GM18508 (cell line): ENCODE measurements around the gene LRRC15.

Source experiments
- ATAC-seq: cut with Tn5 transposase; IDR thresholded peaks from one replicate; pipeline ENCODE4 v1.9.1; 2021; ENCODE audit warnings: moderate number of reproducible peaks; ENCODE audit not compliant: insufficient read depth, unreplicated experiment

The LRRC15 gene

GRCh38 chr3:194321693-194322640 lies 47.6 kb downstream of the LRRC15 start:
- no peak for ATAC-seq

- ATAC-seq = no peak
Measured at GRCh38 chr3:194320744-194321243, 48.7 kb downstream of the LRRC15 start.

DNA sequence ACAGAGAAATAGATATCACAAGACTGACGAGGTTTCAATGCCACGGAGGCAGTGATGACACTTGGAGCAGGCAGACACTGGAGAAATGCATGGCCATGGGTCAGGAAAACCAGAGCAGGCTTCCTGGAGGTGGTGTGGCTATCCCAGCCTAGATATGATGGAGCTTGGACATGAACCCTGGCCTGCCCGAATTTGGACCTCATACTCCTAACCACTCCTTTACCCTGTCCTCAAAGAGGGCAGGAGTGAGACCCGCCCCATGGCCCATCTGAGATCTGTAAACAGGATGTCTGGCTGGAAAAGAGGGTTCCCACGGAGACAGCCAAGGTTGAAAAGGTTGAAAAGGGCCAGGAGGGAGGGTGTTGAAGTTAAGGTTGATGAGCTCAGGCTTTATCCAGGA lies 49.4 kb downstream of the LRRC15 start:
- no peak for ATAC-seq

DNA sequence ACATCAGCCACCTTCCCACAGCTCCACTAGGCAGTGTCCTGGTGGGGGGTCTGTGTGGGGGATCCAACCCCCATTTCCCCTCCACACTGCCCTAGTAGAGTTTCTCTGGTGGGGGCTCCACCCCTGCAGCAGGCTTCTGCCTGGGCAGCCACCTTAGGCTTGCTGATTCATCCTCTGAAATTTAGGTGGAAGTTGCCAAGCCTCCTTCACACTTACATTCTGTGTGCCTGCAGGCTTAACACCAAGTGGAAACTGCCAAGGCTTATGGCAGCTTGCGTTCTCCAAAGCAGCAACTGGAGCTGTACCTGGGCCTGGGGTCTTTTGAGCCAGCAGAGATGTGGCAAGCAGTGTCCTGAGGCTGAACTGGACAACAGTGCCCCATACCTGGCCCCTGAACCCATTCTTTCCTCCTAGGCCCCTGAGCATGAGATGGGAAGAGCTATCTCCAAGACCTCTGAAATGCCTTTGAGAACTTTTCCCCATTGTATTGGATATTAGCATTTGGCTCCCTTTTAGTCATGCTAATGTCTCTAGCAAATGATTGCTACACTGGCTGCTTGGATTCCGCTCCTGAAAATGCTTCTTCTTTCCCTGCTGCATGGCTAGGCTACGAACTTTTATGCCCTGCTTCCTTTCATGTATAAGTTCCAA lies 50.9 kb downstream of the LRRC15 start:
- ATAC-seq = no peak

DNA sequence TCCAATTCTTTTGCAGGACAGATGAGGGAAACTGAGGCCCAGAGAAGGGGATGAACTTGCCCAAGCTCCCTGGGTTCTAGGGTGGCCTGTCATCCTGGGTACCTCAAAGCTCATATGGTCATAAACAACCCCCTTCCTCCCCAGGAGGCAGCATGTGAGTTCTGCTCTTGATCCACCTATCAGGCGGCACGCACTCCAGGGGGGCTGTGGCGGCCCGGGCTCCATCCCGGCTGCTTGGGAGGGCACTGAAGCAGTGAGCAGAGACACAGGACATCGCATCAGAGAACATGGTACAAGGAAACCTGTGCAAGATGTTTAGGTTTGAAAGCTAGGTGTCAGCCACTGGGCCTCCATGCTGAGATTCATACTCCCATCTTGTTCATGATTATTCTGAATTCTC lies 52.6 kb downstream of the LRRC15 start:
- no peak for ATAC-seq

DNA sequence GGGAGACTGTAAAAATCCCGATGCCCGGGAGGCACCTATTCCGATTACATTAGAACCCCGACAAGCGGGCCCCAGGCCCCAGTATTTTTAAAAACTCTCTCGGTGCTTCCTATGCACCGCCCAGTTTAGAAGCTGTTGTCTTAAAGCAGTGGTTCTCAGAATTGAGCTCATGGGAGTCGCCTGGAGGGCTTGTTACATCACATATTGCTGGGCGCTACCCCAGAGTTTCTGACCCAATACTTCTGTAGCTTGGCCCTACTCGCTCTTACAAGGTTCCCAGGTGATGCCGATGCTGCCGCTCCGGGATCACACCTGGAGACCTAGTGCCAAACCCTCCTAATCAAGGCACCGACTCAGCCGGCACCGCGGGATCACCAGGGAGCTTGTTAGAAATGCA lies 53.6 kb downstream of the LRRC15 start:
- ATAC-seq = peak; percentile 13

DNA sequence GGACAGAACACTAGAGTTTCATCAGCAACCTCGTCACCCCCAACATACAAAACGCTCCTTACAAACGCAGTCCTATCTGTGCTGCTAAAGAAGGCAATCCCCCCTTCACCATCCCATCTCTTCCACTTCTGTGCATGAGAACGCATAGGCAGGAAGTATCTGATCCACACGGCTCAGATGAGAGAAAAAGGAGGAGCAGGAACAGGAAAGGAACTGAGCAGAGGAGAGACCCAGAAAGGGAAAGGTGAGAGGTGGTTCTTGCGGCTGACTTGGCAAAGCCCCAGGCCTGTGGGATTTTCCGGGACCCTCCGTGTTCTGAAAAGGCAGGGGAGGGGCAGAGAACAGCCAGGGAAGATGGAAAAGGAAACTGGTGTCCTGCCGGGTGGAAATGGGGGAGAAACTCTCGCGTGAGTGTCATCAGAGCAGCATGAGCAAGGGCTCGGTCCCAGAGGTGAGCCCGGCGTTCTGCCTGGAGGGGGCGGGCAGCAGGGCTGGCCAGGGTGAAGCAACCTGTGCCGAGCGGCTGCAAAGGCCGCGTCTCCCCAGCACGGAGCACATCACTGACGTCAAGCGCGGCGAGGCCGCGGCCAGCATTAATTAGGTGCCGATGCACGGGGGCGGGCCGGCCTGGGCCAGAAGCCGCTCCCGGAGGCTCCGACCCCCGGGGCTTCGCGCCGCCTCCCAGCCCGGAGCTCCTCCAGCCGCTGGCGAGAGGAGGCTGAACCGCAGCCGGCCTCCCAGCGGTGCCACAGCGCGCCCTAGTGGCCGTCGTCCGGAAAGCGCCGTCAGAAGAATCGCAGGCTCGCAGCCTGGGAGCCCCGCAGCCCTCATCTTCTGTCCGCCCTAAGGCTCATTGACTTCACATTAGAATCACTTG lies 54.2 kb downstream of the LRRC15 start:
- peak; percentile 75 for ATAC-seq

DNA sequence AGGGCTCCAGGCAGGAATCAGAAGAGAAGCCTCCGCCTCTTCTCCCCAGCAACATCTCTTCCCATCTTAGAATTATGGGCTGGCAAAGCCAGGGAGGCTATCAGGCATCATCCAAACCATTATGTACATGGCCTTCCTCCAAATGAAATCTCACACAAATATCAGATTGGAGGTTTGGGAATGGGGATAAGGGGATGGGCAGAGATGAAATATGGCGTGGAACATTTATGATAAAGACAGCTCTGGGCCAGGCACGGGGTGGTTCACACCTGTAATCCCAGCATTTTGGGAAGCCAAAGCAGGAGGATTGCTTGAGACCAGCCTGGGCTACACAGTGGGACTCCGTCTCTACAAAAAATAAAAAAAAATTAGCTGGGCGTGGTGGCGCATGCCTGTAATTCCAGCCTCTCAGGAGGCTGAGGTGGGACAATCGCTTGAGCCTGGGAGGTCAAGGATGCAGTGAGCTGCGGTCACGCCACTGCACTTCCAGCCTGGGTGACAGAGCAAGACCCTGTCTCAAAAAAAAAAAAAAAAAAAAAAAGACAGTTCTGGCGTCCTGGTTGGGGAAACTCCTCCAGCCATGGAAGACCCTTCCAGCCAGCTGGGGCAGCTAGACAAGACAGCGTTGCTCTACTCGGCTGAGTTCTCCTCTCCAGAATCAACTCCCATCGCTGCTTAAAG lies 55.0 kb downstream of the LRRC15 start:
- ATAC-seq = no peak

- ATAC-seq = no peak
Measured at GRCh38 chr3:194313560-194314387, 55.8 kb downstream of the LRRC15 start.

DNA sequence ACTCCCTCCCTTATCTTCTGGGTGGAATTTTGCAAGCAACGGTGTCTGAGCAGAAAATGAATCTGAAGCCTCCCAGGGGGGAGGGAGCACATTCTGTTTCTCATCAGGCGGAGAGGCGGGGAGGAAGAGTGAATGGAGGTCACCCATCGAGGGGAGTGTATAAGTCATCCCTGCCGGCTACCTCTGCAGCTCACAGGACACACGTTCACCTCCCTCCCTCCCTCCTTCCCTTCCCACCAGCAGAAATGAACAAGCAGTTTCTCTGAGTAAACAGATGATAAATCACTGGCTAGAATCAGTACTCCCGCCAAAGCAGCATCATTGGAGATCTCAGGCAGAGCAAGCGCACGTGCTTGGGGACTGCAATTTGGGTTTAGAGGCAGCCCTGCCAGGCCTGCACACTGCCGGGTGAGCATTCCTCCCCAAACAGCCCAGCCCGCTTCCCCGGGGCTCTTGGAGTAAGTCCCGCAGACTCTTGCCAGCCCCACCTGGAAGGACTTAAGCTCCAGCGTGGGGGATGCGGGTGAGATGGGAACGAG lies 56.7 kb downstream of the LRRC15 start:
- ATAC-seq = no peak

DNA sequence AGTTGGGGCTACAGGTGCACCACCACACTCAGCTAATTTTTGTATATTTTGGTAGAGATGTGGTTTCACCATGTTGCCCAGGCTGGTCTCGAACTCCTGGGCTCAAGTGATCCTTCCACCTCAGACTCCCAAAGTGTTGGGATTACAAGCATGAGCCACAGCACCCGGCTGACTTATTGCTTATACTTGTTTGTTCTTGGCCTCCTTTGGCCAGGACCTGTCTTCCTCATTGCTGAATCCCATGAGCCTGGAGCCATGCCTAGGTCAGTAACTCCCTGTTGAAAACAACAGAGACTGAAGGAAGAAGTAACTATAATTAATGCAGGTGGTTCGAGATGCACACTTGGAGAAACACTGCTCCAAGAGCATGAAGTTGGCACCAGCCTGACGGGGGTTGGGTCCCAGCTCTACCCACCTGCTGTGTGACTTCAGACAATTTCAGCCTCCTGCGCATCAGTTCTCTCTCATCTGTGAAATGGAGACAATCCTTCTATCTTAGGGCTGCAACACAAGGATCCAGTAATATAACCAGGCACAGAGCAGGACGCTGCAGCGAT lies 57.3 kb downstream of the LRRC15 start:
- ATAC-seq = no peak

GRCh38 chr3:194311000-194311399 lies 58.5 kb downstream of the LRRC15 start:
- no peak for ATAC-seq

DNA sequence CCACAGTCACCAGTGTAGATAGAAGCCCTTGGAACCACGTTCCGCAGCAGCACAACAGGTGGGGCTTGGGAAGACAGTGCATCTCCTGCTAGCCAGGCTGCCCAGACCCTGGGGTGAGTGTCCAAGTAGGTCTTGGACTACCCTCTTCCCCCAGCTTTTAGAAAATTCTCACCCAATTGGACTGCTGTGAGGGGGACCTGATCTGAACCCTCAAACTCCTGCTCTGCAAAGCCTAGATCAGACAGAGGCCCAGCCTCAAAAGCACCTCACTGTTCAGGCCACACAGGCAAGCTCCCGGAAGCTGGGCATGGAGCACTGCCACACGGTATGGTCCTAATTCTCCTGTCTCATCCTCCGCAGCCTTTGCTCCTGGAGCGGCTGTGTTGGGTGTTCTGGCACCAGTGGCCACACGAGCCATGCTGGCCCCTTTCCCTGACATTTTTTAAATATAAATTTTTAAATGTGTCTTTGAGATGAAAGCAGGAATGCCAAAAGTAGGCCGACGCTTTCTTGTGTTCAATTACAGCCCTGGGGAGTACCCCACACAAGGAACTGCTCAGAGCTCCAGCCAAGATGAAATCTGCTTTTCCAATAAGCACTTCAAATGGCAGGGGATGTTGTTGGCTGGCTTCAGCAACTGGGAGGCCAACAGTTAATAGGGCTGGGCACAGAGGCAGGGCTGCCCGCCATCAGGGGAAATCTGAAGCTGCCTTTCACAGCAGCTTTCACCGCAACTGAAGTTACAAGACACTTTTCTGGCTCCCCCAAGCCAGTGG lies 59.3 kb downstream of the LRRC15 start:
- no peak for ATAC-seq

DNA sequence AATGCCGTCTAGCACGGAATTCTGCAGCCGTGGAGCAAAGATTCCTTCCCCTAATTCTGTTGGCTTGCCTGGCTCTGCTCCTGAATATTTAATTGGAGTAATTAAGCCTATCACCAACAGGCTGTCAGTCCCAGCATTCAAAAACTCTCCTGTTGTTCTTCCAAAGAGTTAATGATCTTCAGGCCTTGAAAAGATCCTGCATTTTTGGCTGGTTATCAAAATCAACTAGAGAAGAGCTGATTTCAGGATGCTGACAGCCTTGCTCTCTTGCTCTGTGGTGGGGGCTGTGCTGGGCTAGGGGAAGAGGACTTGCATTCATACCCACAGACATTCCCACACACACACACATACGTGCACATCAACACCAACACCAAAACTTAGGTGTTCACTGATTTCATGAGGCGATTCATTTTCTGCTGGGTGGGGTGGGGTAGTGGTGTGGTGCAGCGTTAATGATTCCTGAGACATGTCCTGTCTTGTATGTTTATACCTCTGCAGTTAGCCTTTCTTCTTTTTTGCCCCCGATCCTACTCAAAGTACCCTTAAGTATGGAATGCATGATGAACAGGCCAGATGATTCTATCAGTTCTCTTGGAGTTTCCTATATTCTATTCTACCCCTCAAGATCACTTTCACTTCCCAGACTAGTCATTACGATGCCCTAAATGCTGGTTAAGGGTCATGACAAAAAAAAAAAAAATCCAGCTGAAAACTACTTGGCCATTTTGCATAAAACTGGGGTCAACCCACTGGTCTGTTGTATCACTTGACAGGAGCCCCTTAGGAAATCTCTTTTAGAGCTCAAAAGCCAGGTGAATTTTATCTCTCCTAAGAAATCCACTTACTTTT lies 60.7 kb downstream of the LRRC15 start:
- no peak for ATAC-seq

- ATAC-seq = no peak
Measured at GRCh38 chr3:194307849-194308248, 61.7 kb downstream of the LRRC15 start.

GRCh38 chr3:194306771-194307640 lies 62.5 kb downstream of the LRRC15 start:
- no peak for ATAC-seq
